HL-60 (cell line): ENCODE data around the gene GLIPR2.

Experiments
- DNase-seq, 2 experiments: peaks; one replicate each; pipeline ENCODE4 v3.0.0-alpha.2; 2010 to 2020; ENCODE audit warnings: low read depth in 1 of 2, low spot score in 1 of 2
- H3K27ac ChIP-seq: fragments of 250-450 bp; sonication (Bioruptor Pico); replicated peaks from 2 replicates; pipeline ENCODE4 v1.5.1; 2020; ENCODE audit warnings: mild to moderate bottlenecking, moderate library complexity
- H3K27me3 ChIP-seq: fragments of 250-450 bp; sonication (Bioruptor Pico); 2 replicates; pipeline ENCODE4 v1.5.1; 2021; ENCODE audit warnings: mild to moderate bottlenecking, moderate library complexity; ENCODE audit not compliant: insufficient read depth, poor library complexity, severe bottlenecking
- H3K4me3 ChIP-seq: replicated peaks from 2 replicates; pipeline ENCODE4 v1.5.1; 2011; ENCODE audit warnings: mild to moderate bottlenecking, control low read depth, low read length; ENCODE audit not compliant: insufficient read depth
- GABPA ChIP-seq: IDR thresholded peaks from 2 replicates; pipeline ENCODE4 v1.6.1; 2012; ENCODE audit warnings: low read depth
- POLR2AphosphoS5 ChIP-seq: IDR thresholded peaks from 2 replicates; pipeline ENCODE4 v1.6.1; 2012; ENCODE audit warnings: low read depth
- REST ChIP-seq: IDR thresholded peaks from 2 replicates; pipeline ENCODE4 v1.6.1; 2012; ENCODE audit warnings: low read depth; ENCODE audit not compliant: insufficient replicate concordance
- SPI1 ChIP-seq: IDR thresholded peaks from 2 replicates; pipeline ENCODE4 v1.6.1; 2012; ENCODE audit warnings: low read depth, mild to moderate bottlenecking, borderline replicate concordance
- TF ChIP-seq, protein P1 (sequence below): IDR thresholded peaks from one replicate; pipeline ENCODE4 v1.5.1; 2011; ENCODE audit warnings: low read length, control low read depth, inconsistent platforms; ENCODE audit not compliant: insufficient read depth

The GLIPR2 gene

DNA sequence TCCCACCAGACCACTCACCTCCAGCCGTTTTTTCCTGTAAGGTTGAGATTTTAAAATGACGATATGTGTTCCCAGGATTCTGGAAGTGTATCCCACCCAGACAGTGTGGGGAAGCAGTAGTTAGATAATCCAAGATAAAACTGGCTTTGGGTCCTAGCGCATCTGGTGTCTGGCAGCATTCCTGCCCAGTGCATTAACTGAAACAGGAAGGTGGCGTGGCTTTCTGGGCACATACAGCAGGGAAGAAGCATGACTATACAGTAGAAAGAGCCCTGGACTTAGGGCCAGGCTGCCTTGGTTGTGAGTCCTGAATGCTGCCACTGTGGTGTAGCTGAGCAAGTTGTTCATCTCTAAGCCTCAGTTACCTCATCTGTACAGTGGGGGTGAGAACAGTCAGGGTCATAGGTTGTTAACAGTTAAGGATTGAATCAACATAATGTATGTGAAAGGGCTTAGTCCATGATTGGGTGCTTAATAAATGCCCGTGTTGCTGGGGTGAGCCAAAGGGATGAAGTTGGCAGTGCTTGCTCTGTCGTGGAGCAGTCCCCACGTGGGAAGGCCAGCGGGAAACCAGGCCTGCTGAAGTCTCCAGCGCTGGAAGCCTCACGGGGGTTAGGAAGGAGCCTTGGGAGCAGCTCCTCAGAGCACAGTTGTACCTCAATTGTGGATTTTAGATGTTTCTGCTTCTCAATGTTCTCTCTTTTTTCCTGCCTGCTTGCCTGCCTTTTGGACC lies 72.2 kb downstream of the GLIPR2 start:
- H3K4me3 ChIP-seq = no peak overlapping the region
- H3K27me3 ChIP-seq = no peaks in the 10 kb centered on the region
- H3K27ac ChIP-seq = no peak overlapping the region
- TF ChIP-seq GABPA = no peak
- TF ChIP-seq POLR2AphosphoS5 = no peak
- no peak for TF ChIP-seq REST
- no peak for TF ChIP-seq SPI1
- TF ChIP-seq, protein P1, sequence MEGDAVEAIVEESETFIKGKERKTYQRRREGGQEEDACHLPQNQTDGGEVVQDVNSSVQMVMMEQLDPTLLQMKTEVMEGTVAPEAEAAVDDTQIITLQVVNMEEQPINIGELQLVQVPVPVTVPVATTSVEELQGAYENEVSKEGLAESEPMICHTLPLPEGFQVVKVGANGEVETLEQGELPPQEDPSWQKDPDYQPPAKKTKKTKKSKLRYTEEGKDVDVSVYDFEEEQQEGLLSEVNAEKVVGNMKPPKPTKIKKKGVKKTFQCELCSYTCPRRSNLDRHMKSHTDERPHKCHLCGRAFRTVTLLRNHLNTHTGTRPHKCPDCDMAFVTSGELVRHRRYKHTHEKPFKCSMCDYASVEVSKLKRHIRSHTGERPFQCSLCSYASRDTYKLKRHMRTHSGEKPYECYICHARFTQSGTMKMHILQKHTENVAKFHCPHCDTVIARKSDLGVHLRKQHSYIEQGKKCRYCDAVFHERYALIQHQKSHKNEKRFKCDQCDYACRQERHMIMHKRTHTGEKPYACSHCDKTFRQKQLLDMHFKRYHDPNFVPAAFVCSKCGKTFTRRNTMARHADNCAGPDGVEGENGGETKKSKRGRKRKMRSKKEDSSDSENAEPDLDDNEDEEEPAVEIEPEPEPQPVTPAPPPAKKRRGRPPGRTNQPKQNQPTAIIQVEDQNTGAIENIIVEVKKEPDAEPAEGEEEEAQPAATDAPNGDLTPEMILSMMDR = no peak
- DNase-seq = no peak

- no peak overlapping the region for H3K27ac ChIP-seq
- DNase-seq = no peak
- H3K27me3 ChIP-seq = no peaks in the 10 kb centered on the region
- TF ChIP-seq, protein P1 = no peak
- TF ChIP-seq POLR2AphosphoS5 = no peak
- TF ChIP-seq REST = no peak
- TF ChIP-seq GABPA = no peak
- no peak for TF ChIP-seq SPI1
- no peak overlapping the region for H3K4me3 ChIP-seq
These were observed 74.2 kb downstream of the GLIPR2 start for GRCh38 chr9:36210722-36211121.

DNA sequence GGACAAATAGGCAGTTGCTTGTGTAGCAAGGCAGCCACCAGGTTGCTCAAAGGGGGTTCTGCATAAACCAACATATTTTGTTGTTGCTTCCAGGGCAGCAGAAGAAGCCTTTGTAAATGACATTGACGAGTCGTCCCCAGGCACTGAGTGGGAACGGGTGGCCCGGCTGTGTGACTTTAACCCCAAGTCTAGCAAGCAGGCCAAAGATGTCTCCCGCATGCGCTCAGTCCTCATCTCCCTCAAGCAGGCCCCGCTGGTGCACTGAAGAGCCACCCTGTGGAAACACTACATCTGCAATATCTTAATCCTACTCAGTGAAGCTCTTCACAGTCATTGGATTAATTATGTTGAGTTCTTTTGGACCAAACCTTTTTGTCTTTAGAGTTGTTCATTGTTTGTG lies 75.0 kb downstream of the GLIPR2 start:
- no peak for DNase-seq
- Histone ChIP-seq H3K4me3 (no peak overlapping the region), H3K27ac (no peak overlapping the region), H3K27me3 (no peaks in the 10 kb centered on the region)
- TF ChIP-seq GABPA (no peak), REST (no peak), POLR2AphosphoS5 (no peak), SPI1 (no peak)
- TF ChIP-seq, protein P1 = no peak
